Sciatic nerve (tissue), 2 donors: Measurements from ENCODE around the gene HYKK. TPM values are rescaled to one million over a fixed set of nuclear protein-coding genes. Genes with fewer than 3 reads are reported as not detected.
"Not testable (repeated sequence)": the region's sequence is repeated elsewhere in the genome, so short reads cannot be mapped to it uniquely, and the experiment has no call there.

Experiments
- ATAC-seq: fragments of 200-7000 bp; cut with Tn5 transposase; one replicate; pipeline ENCODE4 v1.9.1; 2020; ENCODE audit warnings: mild to moderate bottlenecking, moderate library complexity
- DNase-seq: peaks from one replicate; pipeline ENCODE4 v3.0.0-alpha.2; 2020; ENCODE audit warnings: low spot score
- intact Hi-C: fragments of 100-400 bp; cut with DNase I; formaldehyde crosslinking; loops from one replicate; pipeline ENCODE4 v1.14.2; 2022
- total RNA-seq: library from RNA; stranded (reverse); fragmentation: NEBNext Ultra II Directional; extraction: Animal tissue kit (Norgen Biotek cat#: 25700); gene quantifications from one replicate; pipeline ENCODE4 v1.2.1, GENCODE V29; 2021
- donor health status: DM: no; HTN: no; CAD: no.
- donor health status: DM: no; HTN: no; CAD: no.

The HYKK gene
- total RNA-seq, 1 donor from 2014 or later: 10.4 TPM

DNA sequence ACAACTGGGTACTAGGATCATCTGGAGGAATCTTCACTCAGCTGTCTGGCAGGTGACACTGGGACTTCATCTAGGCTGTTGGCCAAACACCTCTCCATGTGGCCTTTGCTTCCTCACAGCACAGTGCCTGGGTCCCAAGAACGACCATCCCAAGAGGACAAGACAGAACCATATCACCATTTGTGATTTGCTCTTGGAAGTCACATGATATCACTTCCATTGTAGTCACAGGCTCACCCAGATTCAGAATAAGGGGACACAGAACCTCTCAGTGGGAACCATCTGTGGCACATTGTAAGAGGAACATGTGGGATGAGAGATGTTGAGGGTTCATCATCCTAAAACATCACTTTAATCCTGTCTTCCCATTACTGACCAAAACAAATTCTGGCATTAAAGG, 31.0 kb downstream of the HYKK start:
- ATAC-seq (no peak), DNase-seq (no peak)
- intact Hi-C loops: no loop called here

DNA sequence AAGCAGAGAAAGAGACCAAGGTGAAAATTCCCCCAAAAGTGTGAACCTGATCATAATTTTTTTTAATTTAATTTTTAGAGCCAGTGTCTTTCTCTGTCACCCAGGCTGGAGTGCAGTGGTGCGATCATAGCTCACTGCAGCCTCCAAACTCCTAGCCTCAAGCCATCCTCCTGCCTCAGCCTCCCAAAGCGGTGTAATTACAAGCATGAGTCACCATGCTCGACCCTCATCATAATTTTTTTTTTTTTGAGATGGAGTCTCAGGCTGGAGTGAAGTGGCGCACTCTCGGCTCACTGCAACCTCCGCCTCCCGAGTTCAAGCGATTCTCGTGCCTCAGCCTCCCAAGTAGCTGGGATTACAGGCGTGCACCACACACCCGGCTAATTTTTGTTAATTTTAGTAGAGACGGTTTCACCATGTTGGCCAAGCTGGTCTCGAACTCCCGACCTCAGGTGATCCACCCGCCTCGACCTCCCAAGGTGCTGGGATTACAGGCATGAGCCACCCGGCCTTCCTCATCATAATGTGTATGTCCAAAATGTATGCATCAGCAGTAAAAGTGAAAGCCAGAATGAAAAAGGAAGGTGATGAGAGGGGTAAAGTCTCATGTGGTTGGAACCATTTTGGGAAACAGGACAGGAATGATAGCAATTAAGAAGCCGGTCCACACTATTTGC, 32.2 kb downstream of the HYKK start:
- intact Hi-C loops, ATAC-seq: not testable (repeated sequence)

DNA sequence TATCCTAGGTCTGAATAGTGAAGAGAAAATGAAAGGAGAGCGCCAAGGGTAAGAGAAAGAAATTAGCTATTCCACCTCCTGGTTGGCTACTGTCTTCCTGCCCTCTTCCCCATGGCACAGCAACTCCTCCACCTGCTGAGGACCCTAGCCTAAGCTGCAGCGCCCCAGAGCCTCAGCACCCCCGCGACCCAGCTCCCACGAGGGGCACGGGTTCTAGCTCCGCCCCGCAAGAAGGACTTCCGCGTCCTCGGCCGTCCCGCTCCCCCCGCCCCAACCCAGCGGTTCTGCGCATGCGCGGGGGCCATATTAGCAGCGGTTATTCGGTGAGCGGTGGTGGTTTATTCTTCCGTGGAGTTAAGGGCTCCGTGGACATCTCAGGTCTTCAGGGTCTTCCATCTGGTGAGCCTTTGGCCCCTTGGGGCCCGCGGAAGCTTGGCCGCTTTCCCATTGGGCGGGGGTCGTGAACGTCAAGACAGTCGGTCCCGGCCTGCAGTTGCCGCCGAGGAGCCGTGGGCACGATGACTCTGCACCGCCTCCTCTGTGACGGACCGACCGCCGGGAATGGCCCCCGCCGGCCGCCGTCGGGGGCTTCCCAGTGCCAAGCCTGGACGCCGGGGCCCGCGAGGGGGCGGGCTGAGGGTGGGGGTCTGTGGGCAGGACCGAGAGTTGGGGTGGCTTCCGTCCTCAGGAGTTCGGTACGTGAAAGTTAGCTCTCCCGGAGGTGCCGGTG, 32.9 kb downstream of the HYKK start, which contains the start of gene PSMA4:
Gene PSMA4, plus strand, starts transcription at position 304 of the 730 bp plus-strand sequence. CDS start 1,484 bp downstream, outside the sequence.
- peak; percentile 97 for ATAC-seq
- DNase-seq: peak; percentile 96
- intact Hi-C loops: no loop called here

More for the DNA sequence above, 32.2 kb downstream of the HYKK start:
- not testable (repeated sequence) for DNase-seq

DNA sequence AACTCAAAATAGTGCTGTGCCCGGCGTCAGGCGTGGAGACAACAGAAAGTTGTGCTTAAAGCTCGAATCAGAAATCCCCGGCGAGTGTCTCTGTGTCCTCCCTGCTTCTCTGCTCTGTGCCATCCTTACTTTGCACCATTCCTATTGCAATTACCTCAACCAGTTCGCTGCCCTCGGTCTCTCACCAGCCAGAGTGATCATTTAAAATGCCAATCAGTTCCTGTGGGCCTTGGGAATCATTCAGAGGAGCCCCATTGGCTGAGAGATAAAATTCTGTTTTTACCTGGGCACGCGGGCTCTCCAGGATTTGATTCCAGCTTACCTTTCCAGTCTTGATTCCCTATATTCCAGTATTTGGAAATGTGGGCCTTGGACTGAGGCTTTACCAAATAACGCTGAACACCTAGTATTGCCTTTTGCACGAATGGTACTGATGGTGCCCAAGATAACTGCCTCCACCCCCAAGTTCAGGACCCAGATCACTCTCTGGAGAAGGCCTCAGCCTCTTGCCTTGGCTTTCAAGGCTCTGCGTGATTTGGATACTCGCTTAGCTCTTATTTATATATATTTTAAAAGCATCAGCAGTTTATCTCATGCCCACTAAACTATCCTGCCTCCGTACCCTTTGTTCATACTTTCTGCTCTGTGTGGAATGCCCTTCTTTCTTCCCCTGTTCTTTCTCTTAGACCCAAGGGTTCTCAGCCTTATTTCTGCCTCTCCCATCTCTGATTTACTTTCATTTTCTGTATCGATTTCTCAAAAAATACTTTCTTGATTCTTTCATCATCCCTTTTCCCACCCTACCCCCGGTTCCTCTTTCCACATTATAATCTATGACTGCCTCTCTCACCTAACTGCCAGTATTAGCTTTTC, 33.7 kb downstream of the HYKK start:
- ATAC-seq: no peak
- DNase-seq: no peak
- intact Hi-C loops: no loop called here

DNA sequence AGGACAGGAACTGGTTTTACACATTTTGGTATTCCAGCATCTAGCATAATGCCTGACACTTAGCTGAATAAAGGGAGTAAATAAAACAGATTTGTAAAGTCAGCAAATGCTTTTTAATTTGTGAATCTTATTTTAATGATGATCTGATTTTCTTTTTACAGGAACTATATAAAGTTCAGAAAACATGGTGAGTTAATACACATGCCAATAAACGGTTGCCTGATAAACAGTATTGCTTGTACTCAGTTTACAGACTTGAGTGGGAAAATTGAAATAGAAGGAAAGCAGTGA, 34.3 kb downstream of the HYKK start:
- ATAC-seq: no peak
- intact Hi-C loops: no loop called here

DNA sequence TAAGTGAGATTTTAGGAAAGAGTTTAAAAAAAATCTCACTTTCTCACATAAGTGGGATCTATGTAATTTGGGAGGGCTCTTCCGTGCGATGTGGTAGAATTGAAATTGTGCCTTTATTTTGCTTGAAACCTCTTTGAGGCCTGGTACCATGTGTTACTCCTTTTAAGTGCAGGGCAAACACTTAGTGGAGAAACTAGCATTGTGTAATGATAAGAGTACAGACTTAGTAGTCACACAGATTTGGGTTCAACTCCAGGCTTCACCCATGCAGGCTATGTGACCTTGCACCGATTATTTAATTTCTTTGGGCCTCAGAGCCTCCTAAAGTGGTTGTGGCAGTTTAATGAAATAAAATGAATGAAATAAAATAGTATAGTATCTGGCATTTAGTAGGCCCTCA, 35.3 kb downstream of the HYKK start:
- DNase-seq: no peak
- no peak for ATAC-seq
- intact Hi-C loops: no loop called here

More for the DNA sequence above, 34.3 kb downstream of the HYKK start:
- no peak for DNase-seq

DNA sequence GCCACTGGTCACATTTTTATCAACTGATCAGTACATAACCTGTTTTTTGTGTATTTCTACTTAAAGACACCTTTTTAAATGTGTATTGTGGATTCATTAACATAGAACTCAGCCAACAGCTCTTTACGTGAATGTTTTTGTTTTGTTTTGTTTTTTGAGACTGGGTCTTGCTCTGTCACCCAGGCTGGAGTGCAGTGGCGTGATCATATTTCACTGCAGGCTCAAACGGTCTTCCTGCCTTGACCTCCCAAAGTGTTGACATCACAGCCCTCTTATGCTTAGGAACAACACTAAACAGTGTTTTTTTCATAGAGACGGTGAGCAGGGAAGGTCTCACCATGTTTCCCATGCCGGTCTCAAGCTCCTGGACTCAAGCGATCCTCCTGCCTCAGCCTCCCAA, 42.8 kb downstream of the HYKK start:
- ATAC-seq: no peak
- DNase-seq: no peak
- intact Hi-C loops: no loop called here

DNA sequence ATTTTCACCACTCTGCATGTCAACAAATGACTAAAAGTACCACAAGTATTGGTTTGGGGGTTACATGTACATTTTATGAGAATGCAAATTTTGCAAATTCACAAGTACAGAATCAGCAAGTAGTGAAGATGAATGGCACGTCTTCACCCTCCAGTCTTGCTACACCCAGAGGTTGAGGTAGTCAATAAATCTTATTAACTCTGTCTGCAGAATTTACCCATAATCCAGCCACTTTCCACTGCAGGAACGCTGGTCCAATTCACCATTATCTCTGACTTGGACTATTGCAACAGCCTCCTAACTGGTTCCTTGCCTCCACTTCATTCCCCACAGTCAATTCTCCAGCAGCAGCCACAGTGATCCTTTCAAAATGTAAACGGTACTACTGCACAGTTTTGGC, 43.4 kb downstream of the HYKK start:
- DNase-seq (no peak), ATAC-seq (no peak)
- intact Hi-C loops: no loop called here

DNA sequence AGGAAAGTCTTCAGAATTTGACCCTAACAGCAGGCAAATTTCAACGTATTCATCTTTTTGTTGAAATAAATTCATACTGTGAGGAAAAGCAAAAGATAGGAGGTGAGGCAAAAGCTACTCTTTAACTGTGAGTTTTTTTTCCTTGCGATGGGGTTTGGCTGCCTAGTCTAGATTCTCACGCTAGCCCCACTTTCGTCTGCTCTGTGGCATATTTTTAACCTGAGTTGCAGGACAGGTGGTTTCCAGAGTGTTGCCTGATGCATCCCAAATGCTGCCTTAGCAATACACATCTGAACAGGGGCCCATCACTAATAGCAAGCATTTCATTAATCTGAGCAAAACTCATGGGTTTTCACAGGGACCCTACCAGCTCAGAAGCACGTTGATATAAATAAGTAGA, 44.5 kb downstream of the HYKK start:
- DNase-seq (no peak), ATAC-seq (no peak)
- intact Hi-C loops: no loop called here

DNA sequence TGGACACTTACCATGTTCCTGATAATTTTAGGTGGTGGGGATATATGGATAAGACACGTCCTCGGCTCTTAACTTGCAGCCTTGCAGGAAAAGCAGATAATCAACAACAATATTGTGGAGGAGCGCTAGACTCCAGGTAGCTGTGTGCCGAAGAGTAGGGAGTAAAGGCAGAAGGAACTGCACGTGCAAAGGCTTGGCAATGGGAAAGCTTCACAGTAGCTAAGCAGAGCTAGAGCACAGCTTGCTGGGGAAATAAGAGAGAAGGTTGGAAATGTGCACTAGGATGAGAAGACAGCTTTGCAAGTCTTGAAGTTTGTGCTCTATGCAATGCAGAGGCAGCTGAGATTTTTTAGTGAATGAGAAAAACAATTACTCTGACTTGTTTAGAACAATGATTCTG, 45.2 kb downstream of the HYKK start:
- DNase-seq: no peak
- ATAC-seq: no peak
- intact Hi-C loops: no loop called here

DNA sequence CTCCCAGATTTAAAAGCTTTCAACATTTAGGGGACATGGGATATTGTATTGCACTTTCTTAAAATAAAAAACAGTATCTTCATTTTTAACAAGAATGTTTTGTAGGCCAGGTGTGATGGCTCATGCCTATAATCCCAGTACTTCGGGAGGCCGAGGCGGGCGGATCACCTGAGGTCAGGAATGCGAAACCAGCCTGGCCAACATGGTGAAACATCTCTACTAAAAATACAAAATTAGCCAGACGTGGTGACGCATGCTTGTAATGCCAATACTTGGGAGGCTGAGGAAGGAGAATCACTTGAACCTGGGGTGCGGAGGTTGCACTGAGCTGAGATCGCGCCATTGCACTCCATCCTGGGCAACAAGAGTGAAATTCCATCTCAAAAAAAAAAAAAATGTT, 52.8 kb downstream of the HYKK start:
- not testable (repeated sequence) for DNase-seq, ATAC-seq
- intact Hi-C loops: loop anchor here (5.0 kb wide), 1 partner anchor 1977 kb away; no protein-coding TSS in a partner anchor

DNA sequence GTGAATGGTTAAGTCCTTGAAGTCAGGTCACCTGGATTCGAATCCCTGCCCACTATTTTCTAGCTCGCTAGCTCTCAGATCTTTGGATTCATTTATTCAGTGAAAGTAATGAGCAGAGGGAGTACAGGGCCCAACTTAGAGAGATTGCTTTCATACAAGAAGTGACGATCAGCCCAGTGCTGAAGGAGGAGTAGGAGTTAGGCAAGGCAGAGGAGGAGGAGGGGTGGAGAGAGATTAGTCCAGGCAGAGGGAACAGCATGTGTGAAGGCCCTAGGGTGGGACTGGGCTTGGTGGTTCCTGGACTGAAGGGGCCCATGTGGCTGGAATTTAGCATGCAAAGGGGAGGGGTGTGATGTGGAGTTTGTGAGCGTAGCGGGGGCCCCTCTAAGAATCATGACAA, 54.1 kb downstream of the HYKK start:
- intact Hi-C loops: loop anchor here (5.0 kb wide), 1 partner anchor 1976 kb away; no protein-coding TSS in a partner anchor
- no peak for DNase-seq

DNA sequence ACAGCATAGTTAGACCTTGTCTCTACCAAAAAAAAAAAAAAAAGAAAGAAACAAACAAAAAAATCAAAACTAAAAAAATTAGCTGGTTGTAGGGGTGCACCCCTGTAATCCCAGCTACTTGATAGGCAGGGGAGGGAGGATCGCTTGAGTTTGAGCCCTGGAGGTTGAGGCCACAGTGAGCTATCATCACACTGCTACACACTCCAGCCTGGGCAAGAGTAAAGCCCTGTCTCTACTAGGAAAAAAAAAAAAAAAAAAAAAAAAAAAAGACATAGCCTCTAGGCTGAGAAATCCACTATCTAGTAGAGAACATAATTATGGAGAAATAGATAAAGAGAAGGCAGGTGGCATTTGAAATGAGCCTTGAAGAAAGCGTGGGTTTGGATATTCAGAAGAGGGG, 55.7 kb downstream of the HYKK start:
- DNase-seq (no peak), ATAC-seq (no peak)
- intact Hi-C loops: loop anchor here (5.0 kb wide), 1 partner anchor 1974 kb away; no protein-coding TSS in a partner anchor

More for the DNA sequence above, 54.1 kb downstream of the HYKK start:
- ATAC-seq: no peak

DNA sequence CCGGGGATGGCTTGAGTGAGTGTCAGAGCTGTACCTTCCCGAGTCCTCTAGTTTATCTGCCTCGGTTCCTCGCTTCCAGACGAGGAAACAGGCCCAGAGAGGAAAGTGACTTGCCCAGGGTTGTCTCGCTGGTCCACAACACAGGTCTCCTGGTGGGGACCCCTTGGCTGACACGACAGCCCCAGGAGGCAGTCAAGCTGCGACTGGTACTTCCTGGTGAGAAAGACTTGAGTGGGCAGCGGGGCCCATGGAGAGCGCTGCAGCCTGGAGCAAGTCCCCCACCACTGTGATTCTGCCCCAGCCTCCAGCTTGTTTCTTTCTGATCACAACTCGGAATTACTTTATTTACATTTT, 57.3 kb downstream of the HYKK start:
- DNase-seq (no peak), ATAC-seq (no peak)
- intact Hi-C loops: loop anchor here (5.0 kb wide), 1 partner anchor 1973 kb away; no protein-coding TSS in a partner anchor

DNA sequence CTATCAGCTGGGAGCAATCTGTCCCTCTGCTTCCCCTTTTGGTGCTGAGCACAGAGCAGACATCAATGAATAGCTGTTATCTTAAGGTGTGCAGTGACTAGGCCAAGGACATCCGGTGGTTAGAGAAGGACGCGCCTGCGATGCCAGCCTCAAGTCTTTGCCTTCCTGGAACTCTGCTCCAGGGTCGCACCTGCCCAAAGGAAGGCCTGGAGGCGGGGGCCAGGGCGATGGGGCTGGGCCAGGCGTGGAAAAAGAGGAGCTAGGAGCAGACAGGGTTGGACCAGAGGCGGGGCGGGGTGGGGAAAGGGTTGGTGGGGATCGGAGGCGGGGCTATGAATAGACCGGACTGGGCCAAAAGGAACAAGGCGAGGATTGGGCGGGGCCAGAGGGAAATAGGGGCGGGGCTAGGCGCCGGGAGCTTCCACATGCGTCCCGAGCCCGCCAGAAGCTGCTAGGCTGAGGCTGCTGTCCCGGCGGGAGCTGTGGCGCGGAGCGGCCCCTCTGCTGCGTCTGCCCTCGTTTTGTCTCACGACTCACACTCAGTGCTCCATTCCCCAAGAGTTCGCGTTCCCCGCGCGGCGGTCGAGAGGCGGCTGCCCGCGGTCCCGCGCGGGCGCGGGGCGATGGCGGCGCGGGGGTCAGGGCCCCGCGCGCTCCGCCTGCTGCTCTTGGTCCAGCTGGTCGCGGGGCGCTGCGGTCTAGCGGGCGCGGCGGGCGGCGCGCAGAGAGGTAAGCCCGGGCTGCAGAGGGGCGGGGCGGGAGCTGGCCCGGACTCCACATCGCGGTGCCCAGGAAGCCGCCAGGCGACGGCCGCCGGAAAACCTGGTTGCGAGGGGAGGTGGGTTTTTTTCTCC, 57.9 kb downstream of the HYKK start, which contains the start of gene CHRNA5:
Gene CHRNA5, plus strand, starts transcription at position 424 of the 854 bp plus-strand sequence. Its CDS starts 200 bp downstream, at position 624.
- ATAC-seq: peak; percentile 94
- intact Hi-C loops: no loop called here
- DNase-seq: peak; percentile 88

DNA sequence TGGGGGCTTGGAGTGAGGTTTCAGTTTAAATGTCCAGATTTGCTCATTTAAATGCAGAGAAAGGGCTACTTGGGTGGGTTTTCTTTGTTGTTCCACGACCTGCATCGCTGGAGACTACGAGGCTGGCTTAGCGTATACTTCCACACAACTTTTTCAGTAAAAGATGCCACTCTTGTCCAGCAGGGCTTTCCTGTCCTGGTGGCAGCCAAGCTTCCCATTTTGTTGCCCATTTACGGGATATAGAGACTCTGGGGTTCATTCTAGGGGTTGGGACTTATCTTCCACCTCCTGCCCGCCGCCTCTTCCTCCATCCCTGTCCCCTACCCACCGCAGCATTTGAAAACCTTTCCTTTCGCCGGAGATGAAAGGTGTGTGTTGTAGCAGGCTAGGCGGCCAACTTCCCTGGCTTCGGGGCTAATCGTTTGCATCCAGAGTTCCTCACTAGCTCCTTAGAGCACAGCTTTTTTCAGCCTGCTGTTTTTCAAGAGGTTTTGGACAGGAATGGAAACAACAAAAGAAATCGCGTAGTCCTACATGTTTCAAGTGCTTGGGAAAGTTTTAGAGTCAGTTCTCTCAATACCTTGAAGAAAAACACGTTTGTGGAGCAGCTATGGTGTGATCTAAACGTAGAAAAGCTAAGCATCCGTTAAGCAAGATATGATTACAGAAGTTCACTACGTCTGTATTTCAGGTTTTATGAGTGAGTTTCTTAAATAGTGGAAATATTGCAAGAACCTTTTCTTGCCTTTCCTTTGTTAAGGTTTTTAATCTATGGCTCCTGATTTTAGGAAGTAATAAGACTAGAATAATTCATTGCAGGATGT, 58.8 kb downstream of the HYKK start:
- ATAC-seq: peak; percentile 7
- no peak for DNase-seq
- intact Hi-C loops: no loop called here

DNA sequence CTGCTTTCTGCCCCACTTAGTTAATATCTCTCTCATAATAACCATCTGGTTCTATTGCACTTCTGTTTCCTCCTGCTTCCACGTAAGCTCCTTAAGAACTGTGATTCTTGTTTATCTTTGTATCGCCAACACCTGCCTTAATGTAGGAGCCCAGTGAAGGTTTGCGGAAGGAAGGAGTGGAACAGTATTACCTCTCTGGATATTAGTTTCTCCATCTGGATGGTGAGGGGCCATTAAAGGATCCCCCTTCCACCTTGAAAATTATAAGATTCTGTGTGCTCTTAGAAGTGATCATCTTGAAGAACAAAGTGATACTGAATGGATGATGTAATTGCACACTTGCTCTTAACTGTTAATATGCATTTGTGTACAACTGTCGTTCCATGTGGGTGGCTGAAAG, 60.2 kb downstream of the HYKK start:
- intact Hi-C loops: no loop called here
- DNase-seq (no peak), ATAC-seq (no peak)

DNA sequence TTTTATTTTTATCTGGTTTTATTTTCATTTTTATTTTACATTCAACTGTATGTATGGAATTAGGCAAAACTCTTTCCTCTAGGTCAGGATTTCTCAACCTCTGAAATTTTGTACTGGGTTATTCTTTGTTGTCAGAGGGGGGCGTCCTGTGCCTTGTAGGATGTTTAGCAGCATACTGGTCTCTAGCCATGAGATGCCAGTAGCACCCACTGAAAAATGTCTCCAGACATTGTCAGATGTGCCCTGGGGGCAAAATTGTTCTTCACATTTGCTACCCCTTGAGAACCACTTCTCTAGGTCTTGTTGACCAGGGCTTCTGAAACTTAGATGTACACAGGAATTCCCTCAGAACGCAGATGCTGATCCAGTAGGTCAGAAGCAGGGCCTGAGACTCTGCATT, 63.3 kb downstream of the HYKK start:
- ATAC-seq: no peak
- no peak for DNase-seq
- intact Hi-C loops: no loop called here
